PFSK-1 (cell line): ENCODE data around the gene SARS1.

Source experiments
- POLR2AphosphoS5 ChIP-seq: IDR thresholded peaks from 2 replicates; pipeline ENCODE4 v1.6.1; 2012; ENCODE audit warnings: low read depth, mild to moderate bottlenecking, control low read depth, low read length, moderate library complexity
- SIN3A ChIP-seq: IDR thresholded peaks from 2 replicates; pipeline ENCODE4 v1.6.1; 2012; ENCODE audit warnings: mild to moderate bottlenecking, low read length, moderate library complexity, borderline replicate concordance; ENCODE audit not compliant: insufficient read depth
- TF ChIP-seq, protein P1 (sequence below), 2 experiments: IDR thresholded peaks; 2 replicates each; pipeline versions ENCODE4 v1.6.1 to v1.8.0; 2011 to 2012; ENCODE audit warnings: low read depth in 2 of 2, low read length in 2 of 2, control low read depth in 1 of 2, inconsistent platforms in 1 of 2, mild to moderate bottlenecking in 1 of 2, moderate library complexity in 1 of 2; ENCODE audit not compliant: insufficient read depth in 1 of 2

DNA sequence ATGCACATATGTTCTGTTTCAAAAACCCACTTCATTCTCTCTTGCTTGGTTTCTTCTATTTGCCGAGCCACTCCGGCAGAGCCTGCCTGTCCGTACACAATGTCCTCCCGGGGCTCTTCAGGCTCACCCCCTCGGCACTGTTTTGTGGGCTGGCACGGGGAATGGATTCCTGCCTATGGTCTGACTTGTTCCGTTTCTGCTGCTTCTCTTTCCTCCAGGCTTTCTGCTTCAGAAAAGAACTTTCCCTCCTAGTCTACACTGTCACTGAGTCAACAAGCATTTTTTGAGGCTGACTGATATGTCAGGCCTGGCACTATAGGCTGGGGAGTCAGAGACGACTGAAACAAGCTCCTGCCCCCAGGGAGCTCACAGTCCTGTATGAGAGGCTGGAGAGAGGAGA lies 28.4 kb upstream of the SARS1 start:
- TF ChIP-seq POLR2AphosphoS5: no peak
- TF ChIP-seq, protein P1, sequence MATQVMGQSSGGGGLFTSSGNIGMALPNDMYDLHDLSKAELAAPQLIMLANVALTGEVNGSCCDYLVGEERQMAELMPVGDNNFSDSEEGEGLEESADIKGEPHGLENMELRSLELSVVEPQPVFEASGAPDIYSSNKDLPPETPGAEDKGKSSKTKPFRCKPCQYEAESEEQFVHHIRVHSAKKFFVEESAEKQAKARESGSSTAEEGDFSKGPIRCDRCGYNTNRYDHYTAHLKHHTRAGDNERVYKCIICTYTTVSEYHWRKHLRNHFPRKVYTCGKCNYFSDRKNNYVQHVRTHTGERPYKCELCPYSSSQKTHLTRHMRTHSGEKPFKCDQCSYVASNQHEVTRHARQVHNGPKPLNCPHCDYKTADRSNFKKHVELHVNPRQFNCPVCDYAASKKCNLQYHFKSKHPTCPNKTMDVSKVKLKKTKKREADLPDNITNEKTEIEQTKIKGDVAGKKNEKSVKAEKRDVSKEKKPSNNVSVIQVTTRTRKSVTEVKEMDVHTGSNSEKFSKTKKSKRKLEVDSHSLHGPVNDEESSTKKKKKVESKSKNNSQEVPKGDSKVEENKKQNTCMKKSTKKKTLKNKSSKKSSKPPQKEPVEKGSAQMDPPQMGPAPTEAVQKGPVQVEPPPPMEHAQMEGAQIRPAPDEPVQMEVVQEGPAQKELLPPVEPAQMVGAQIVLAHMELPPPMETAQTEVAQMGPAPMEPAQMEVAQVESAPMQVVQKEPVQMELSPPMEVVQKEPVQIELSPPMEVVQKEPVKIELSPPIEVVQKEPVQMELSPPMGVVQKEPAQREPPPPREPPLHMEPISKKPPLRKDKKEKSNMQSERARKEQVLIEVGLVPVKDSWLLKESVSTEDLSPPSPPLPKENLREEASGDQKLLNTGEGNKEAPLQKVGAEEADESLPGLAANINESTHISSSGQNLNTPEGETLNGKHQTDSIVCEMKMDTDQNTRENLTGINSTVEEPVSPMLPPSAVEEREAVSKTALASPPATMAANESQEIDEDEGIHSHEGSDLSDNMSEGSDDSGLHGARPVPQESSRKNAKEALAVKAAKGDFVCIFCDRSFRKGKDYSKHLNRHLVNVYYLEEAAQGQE (IDR thresholded peaks at IDR 0.05; ENCODE audit: insufficient read depth in 1 of 2, low read depth in 2 of 2, low read length in 2 of 2): no peak
- TF ChIP-seq SIN3A: no peak
